GM23248 (cell line): ENCODE results near the gene FBN1. TPM values are rescaled to one million over a fixed set of nuclear protein-coding genes. Genes with fewer than 3 reads are reported as not detected.

Source experiments
- DNase-seq: peaks from one replicate; pipeline ENCODE4 v3.0.0-alpha.2; 2015
- H2AFZ ChIP-seq: fragments of 200-600 bp; sonication (generic); 2 replicates; pipeline ENCODE4 v1.6.1; 2016; ENCODE audit warnings: antibody characterized with exemption
- H3F3A ChIP-seq: fragments of 200-600 bp; sonication (generic); 2 replicates; pipeline ENCODE4 v1.6.1; 2016; ENCODE audit warnings: mild to moderate bottlenecking, antibody characterized with exemption, mixed run types; ENCODE audit not compliant: insufficient read depth
- H3K27ac ChIP-seq: fragments of 200-600 bp; sonication (generic); 2 replicates; pipeline ENCODE4 v1.5.1; 2016; ENCODE audit warnings: mild to moderate bottlenecking
- H3K27me3 ChIP-seq: fragments of 200-600 bp; sonication (generic); replicated peaks from 2 replicates; pipeline ENCODE4 v1.6.1; 2016; ENCODE audit warnings: mild to moderate bottlenecking; ENCODE audit not compliant: insufficient read depth
- H3K36me3 ChIP-seq: fragments of 200-600 bp; sonication (generic); 2 replicates; pipeline ENCODE4 v1.6.1; 2016; ENCODE audit warnings: low read depth, mild to moderate bottlenecking
- H3K4me1 ChIP-seq: fragments of 200-600 bp; sonication (generic); 2 replicates; pipeline ENCODE4 v1.6.1; 2016; ENCODE audit warnings: mild to moderate bottlenecking; ENCODE audit not compliant: insufficient read depth
- H3K4me2 ChIP-seq: fragments of 200-600 bp; sonication (generic); one replicate; pipeline ENCODE4 v1.6.1; 2016; ENCODE audit warnings: mild to moderate bottlenecking; ENCODE audit not compliant: unreplicated experiment
- H3K4me3 ChIP-seq: fragments of 200-600 bp; sonication (generic); 2 replicates; pipeline ENCODE4 v1.5.1; 2016; ENCODE audit warnings: mild to moderate bottlenecking
- H3K79me2 ChIP-seq: fragments of 200-600 bp; sonication (generic); 2 replicates; pipeline ENCODE4 v1.6.1; 2016; ENCODE audit warnings: mild to moderate bottlenecking; ENCODE audit not compliant: insufficient read depth
- H3K9ac ChIP-seq: fragments of 200-600 bp; sonication (generic); 2 replicates; pipeline ENCODE4 v1.6.1; 2016; ENCODE audit warnings: mild to moderate bottlenecking
- H3K9me2 ChIP-seq: fragments of 200-600 bp; sonication (generic); 2 replicates; pipeline ENCODE4 v1.6.1; 2016; ENCODE audit warnings: mixed run types, mild to moderate bottlenecking, moderate library complexity; ENCODE audit not compliant: insufficient read depth
- H3K9me3 ChIP-seq: fragments of 200-600 bp; sonication (generic); one replicate; pipeline ENCODE4 v1.6.1; 2017; ENCODE audit warnings: low read depth
- H4K20me1 ChIP-seq: fragments of 200-600 bp; sonication (generic); 2 replicates; pipeline ENCODE4 v1.6.0; 2016; ENCODE audit not compliant: insufficient read depth
- EZH2 ChIP-seq: fragments of 200-600 bp; sonication (generic); IDR thresholded peaks from 2 replicates; pipeline ENCODE4 v1.6.1; 2018; ENCODE audit warnings: antibody characterized with exemption, mild to moderate bottlenecking; ENCODE audit not compliant: insufficient read depth, poor library complexity, severe bottlenecking
- EZH2phosphoT487 ChIP-seq: fragments of 200-600 bp; sonication (generic); IDR thresholded peaks from 2 replicates; pipeline ENCODE4 v1.6.1; 2018; ENCODE audit warnings: antibody characterized with exemption, moderate library complexity, mild to moderate bottlenecking, low read depth; ENCODE audit not compliant: insufficient read depth
- WGBS, 2 experiments: methylation state at CpG; one replicate each; pipeline ENCODE4 v1.1.6; 2015 to 2017; ENCODE audit warnings: low lambda C conversion rate in 2 of 2, low coverage in 1 of 2; ENCODE audit errors: missing lambda C conversion rate in 2 of 2; 5-methylcytosine and 5-hydroxymethylcytosine counted together
- in situ Hi-C: fragments of 300-500 bp; cut with MboI; formaldehyde crosslinking; loops from 2 replicates; pipeline ENCODE4 v1.15.0; 2020
- polyA plus RNA-seq: library from polyadenylated mRNA; unstranded; fragments of >200 nt; fragmentation: Nextera tagmentation; extraction: Ambion mirVana; gene quantifications from 2 replicates; pipeline ENCODE4 v1.2.1, GENCODE V29; 2016
- total RNA-seq: library from RNA; depleted of rRNA; stranded (reverse); fragments of >200 nt; shearing (Covaris generic); gene quantifications from 2 replicates; pipeline ENCODE4 v1.2.3, GENCODE V29; 2014

The FBN1 gene
- total and polyA plus RNA-seq, 2 experiments from 2014 or later, result 374 to 1,478 TPM

DNA sequence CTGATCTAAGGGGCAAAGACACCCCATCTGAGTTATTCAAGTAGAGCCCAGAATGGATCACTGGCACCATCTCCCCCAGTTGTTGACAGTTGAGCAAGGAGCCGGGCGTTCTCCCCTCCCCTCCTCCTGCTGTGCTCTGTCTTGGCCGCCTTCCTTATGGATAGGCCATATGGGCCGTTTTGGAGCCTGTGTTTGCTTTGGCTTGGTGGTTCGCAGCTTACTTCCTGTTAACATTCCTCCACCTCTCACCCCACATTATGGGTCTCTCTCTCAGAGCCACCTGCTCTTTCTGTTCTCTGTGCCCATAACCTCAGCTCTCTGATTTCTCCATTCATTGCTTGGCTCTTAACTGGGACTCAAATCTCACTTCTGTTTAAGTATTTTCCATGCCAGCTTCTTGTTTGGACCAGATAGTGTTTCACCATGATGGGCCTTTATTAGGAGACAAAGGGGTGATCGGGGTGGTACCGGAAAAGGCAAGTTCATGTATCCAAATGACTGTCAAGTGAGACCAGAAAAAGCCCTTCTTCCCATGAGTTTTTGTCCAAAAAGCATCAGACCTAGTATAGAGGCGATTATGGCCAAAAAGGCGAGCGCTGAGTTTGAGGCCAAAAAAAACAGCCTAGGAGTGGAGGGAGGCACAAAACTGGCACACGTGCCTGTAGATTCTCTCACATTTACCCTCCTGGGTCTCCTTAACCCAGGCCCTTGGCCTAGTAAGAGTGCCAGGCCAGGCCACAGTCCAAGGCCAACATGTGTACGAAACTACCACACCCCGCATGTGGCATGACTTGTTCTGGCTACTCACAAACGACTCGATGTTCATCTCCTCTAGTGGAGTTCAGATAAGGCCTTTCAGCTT lies 251.6 kb downstream of the FBN1 start:
- H3K27ac ChIP-seq, result peak overlapping the region; percentile 91
- in situ Hi-C loops, result no loop called here
- no peak overlapping the region for H3K9ac ChIP-seq
- H3F3A ChIP-seq, result peaks cover 80% of the 10 kb centered on the region
- H3K4me3 ChIP-seq, result no peak overlapping the region
- peaks cover 74% of the 10 kb centered on the region for H3K4me1 ChIP-seq
- H3K9me3 ChIP-seq, result no peaks in the 10 kb centered on the region
- H3K9me2 ChIP-seq, result no peaks in the 10 kb centered on the region
- H3K4me2 ChIP-seq, result no peak overlapping the region
- no peak overlapping the region for H2AFZ ChIP-seq
- H3K27me3 ChIP-seq, result no peaks in the 10 kb centered on the region
- no peaks in the 10 kb centered on the region for H3K79me2 ChIP-seq
- 63 to 71% methylated on average over 15 of the region's 15 CpGs for WGBS, 2 experiments
- no peaks in the 10 kb centered on the region for H3K36me3 ChIP-seq
- H4K20me1 ChIP-seq, result no peaks in the 10 kb centered on the region
- TF ChIP-seq EZH2, result no peak
- no peak for DNase-seq

DNA sequence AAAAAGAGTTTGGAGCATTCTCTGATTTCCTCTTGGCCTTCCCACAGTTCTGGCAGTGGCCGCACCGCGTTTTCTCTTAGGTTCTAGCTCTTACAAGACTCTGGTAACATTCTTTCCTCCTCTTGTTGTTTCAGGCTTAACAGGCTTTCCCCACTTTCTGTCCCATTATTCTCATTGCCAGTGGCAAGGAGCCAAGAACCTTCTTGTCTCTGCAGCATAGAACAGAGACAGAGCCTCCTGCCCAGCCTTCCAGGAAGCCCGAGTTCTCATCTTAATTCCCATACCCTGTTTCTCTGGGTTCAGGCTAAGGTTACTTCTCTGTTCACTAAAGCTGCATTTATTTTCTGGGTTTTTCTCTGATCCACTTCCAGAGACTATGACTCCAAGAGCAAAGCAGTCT lies 253.2 kb downstream of the FBN1 start:
- Histone ChIP-seq H3K27me3 (no peaks in the 10 kb centered on the region), H3K4me2 (no peak overlapping the region), H3F3A (peaks cover 81% of the 10 kb centered on the region), H2AFZ (0 out of 2 replicates have a peak overlapping the region, but pooled peaks have one; percentile 1), H3K4me3 (no peak overlapping the region), H3K36me3 (no peaks in the 10 kb centered on the region), H3K9me3 (no peaks in the 10 kb centered on the region), H3K27ac (peak overlapping the region; percentile 44), H3K79me2 (no peaks in the 10 kb centered on the region), H3K9ac (peak overlapping the region; percentile 36; the same call in 1 of the 2 replicates), H3K4me1 (peaks cover 77% of the 10 kb centered on the region), H4K20me1 (no peaks in the 10 kb centered on the region), H3K9me2 (no peaks in the 10 kb centered on the region)
- DNase-seq, result peak; percentile 56
- TF ChIP-seq EZH2 (no peak), EZH2phosphoT487 (no peak)
- in situ Hi-C loops, result no loop called here
- 23 to 27% methylated on average over 4 of the region's 4 CpGs for WGBS, 2 experiments

DNA sequence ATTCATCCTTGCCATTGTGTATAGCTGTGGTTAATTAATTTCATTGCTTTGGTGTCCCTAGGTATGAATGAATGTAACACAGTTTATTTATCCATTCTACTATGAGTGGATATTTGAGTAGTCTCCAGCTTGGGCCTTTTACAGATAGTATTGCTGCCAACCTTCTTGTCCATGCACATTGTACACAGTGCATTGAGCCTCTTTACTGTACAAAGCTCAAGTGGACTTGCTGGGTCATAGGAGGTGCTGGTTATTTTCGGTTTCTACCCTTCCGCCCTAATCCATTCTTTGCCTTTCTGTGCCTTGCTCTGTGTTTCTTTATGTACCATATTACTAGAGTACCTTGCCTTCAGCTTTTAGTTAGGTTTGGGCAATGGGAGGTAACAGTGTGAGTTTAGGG lies 253.6 kb downstream of the FBN1 start:
- H3K4me1 ChIP-seq, result peaks cover 81% of the 10 kb centered on the region
- H4K20me1 ChIP-seq, result no peaks in the 10 kb centered on the region
- no peaks in the 10 kb centered on the region for H3K79me2 ChIP-seq
- peak overlapping the region; percentile 36; the same call in 1 of the 2 replicates for H3K9ac ChIP-seq
- no peaks in the 10 kb centered on the region for H3K36me3 ChIP-seq
- H2AFZ ChIP-seq, result 0 out of 2 replicates have a peak overlapping the region, but pooled peaks have one; percentile 1
- no peak for DNase-seq
- no peak overlapping the region for H3K4me3 ChIP-seq
- peak overlapping the region; percentile 44 for H3K27ac ChIP-seq
- in situ Hi-C loops, result no loop called here
- no peak overlapping the region for H3K4me2 ChIP-seq
- H3K9me2 ChIP-seq, result no peaks in the 10 kb centered on the region
- H3K9me3 ChIP-seq, result no peaks in the 10 kb centered on the region
- H3F3A ChIP-seq, result peaks cover 85% of the 10 kb centered on the region
- TF ChIP-seq EZH2phosphoT487 (no peak), EZH2 (no peak)
- H3K27me3 ChIP-seq, result no peaks in the 10 kb centered on the region
- 78 to 83% methylated on average over 2 of the region's 2 CpGs for WGBS, 2 experiments

DNA sequence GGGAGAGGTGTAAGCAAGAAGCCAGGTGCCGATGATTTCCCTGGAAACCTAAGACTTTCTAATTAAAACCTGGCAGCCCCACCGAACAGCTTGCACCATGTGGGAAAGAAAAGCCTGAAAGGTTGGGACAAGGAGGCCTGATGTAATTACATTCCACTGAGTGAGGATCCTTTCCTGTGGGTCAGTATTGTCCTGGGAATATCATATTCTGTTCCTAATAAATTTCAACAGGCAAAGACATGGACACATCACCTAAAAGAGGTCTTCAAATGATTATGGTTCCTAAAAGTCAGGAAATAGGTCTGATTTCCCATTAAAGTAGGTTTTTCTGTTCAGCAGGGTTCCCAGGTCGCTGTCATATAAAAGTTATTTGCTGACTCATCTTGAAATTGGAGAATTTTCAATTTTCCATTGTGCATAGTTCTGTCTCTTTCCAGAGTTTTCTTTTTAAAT lies 255.8 kb downstream of the FBN1 start:
- no peaks in the 10 kb centered on the region for H3K9me2 ChIP-seq
- peak overlapping the region; percentile 76 for H3K9ac ChIP-seq
- H3K27ac ChIP-seq, result peak overlapping the region; percentile 99
- no peaks in the 10 kb centered on the region for H4K20me1 ChIP-seq
- no peaks in the 10 kb centered on the region for H3K9me3 ChIP-seq
- peak overlapping the region; percentile 67 for H3K4me2 ChIP-seq
- in situ Hi-C loops, result no loop called here
- no peak overlapping the region for H2AFZ ChIP-seq
- H3K36me3 ChIP-seq, result no peaks in the 10 kb centered on the region
- H3K27me3 ChIP-seq, result no peaks in the 10 kb centered on the region
- no peak overlapping the region for H3K4me3 ChIP-seq
- peaks cover 87% of the 10 kb centered on the region for H3F3A ChIP-seq
- H3K79me2 ChIP-seq, result no peaks in the 10 kb centered on the region
- WGBS, 2 experiments, result 4% methylated on average over 3 of the region's 3 CpGs
- H3K4me1 ChIP-seq, result peaks cover 81% of the 10 kb centered on the region
- TF ChIP-seq EZH2phosphoT487 (no peak), EZH2 (no peak)
- DNase-seq, result peak; percentile 83
